Smooth muscle cell (in vitro differentiated cells): Measurements from ENCODE around the gene TMEM116. TPM values are rescaled to one million over a fixed set of nuclear protein-coding genes. Genes with fewer than 3 reads are reported as not detected.

ENCODE experiments used
- DNase-seq: peaks from one replicate; lab custom pipeline; 2025; ENCODE audit not compliant: unreplicated experiment; lab: John Stamatoyannopoulos, UW
- H2AFZ ChIP-seq: fragments of 200-600 bp; sonication (generic); 2 replicates; pipeline ENCODE4 v1.6.0; 2016; ENCODE audit warnings: antibody characterized with exemption, low read depth, mild to moderate bottlenecking
- H3F3A ChIP-seq: fragments of 200-600 bp; sonication (generic); 2 replicates; pipeline ENCODE4 v1.6.0; 2017; ENCODE audit warnings: antibody characterized with exemption, low read depth
- H3K27ac ChIP-seq: fragments of 200-600 bp; sonication (generic); 2 replicates; pipeline ENCODE4 v1.5.1; 2016; ENCODE audit warnings: low read depth, mild to moderate bottlenecking
- H3K27me3 ChIP-seq: fragments of 200-600 bp; sonication (generic); 2 replicates; pipeline ENCODE4 v1.6.1; 2016; ENCODE audit warnings: low read depth, mild to moderate bottlenecking
- H3K36me3 ChIP-seq: fragments of 200-600 bp; sonication (generic); 2 replicates; pipeline ENCODE4 v1.5.1; 2016; ENCODE audit warnings: low read depth
- H3K4me1 ChIP-seq: fragments of 200-600 bp; sonication (generic); 2 replicates; pipeline ENCODE4 v1.5.1; 2016; ENCODE audit warnings: low read depth
- H3K4me2 ChIP-seq: fragments of 200-600 bp; sonication (generic); 2 replicates; pipeline ENCODE4 v1.6.0; 2016; ENCODE audit warnings: mild to moderate bottlenecking
- H3K4me3 ChIP-seq: fragments of 200-600 bp; sonication (generic); 2 replicates; pipeline ENCODE4 v1.5.1; 2016; ENCODE audit warnings: mild to moderate bottlenecking
- H3K79me2 ChIP-seq: fragments of 200-600 bp; sonication (generic); 2 replicates; pipeline ENCODE4 v1.6.0; 2016; ENCODE audit warnings: low read depth, mild to moderate bottlenecking
- H3K9ac ChIP-seq: fragments of 200-600 bp; sonication (generic); 2 replicates; pipeline ENCODE4 v1.6.0; 2016; ENCODE audit warnings: low read depth
- H3K9me3 ChIP-seq: fragments of 200-600 bp; sonication (generic); replicated peaks from 2 replicates; pipeline ENCODE4 v1.5.1; 2016; ENCODE audit warnings: low read depth
- H4K20me1 ChIP-seq: fragments of 200-600 bp; sonication (generic); 2 replicates; pipeline ENCODE4 v1.6.0; 2016; ENCODE audit warnings: low read depth
- CTCF ChIP-seq: fragments of 200-600 bp; sonication (generic); IDR thresholded peaks from 2 replicates; pipeline ENCODE4 v1.5.1; 2017; ENCODE audit warnings: borderline replicate concordance, mild to moderate bottlenecking, antibody characterized with exemption; ENCODE audit not compliant: insufficient read depth, poor library complexity, severe bottlenecking
- WGBS: methylation state at CpG from one replicate; pipeline ENCODE4 v1.1.7; 2016; ENCODE audit warnings: low lambda C conversion rate; 5-methylcytosine and 5-hydroxymethylcytosine counted together
- polyA plus RNA-seq: library from polyadenylated mRNA; unstranded; fragments of >200 nt; fragmentation: Nextera tagmentation; extraction: Ambion mirVana; gene quantifications from 2 replicates; pipeline ENCODE4 v1.2.1, GENCODE V29; 2016
- total RNA-seq: library from RNA; depleted of rRNA; stranded (reverse); fragments of >200 nt; gene quantifications from 2 replicates; pipeline ENCODE4 v1.2.3, GENCODE V29; 2014

The TMEM116 gene
- total and polyA plus RNA-seq, 2 experiments from 2014 or later = 5.7 to 9.7 TPM

GRCh38 chr12:111943929-111944328 lies 69.0 kb downstream of the TMEM116 start:
- Histone ChIP-seq H3K27ac (no peak overlapping the region), H3K79me2 (no peaks in the 10 kb centered on the region), H4K20me1 (no peaks in the 10 kb centered on the region), H3K4me2 (no peak overlapping the region), H3K27me3 (no peaks in the 10 kb centered on the region), H3K36me3 (no peaks in the 10 kb centered on the region), H3F3A (no peaks in the 10 kb centered on the region), H3K4me1 (no peaks in the 10 kb centered on the region), H3K9me3 (no peaks in the 10 kb centered on the region), H3K4me3 (no peak overlapping the region), H2AFZ (no peak overlapping the region), H3K9ac (no peak overlapping the region)
- DNase-seq = no peak
- no peak for TF ChIP-seq CTCF
- 95% methylated on average over 1 of the region's 1 CpG for WGBS

- H4K20me1 ChIP-seq = no peaks in the 10 kb centered on the region
These were observed 70.4 kb downstream of the TMEM116 start for GRCh38 chr12:111942557-111942956.

GRCh38 chr12:111937429-111937828 lies 75.5 kb downstream of the TMEM116 start:
- Histone ChIP-seq H3K9ac (no peak overlapping the region), H3K36me3 (no peaks in the 10 kb centered on the region), H3K79me2 (no peaks in the 10 kb centered on the region), H3F3A (no peaks in the 10 kb centered on the region), H3K4me1 (no peaks in the 10 kb centered on the region), H3K9me3 (no peaks in the 10 kb centered on the region), H3K4me2 (no peak overlapping the region), H2AFZ (no peak overlapping the region), H3K27ac (no peak overlapping the region), H3K4me3 (no peak overlapping the region), H3K27me3 (no peaks in the 10 kb centered on the region), H4K20me1 (no peaks in the 10 kb centered on the region)
- WGBS = 38% methylated on average over 1 of the region's 1 CpG
- no peak for DNase-seq
- TF ChIP-seq CTCF = no peak

More at GRCh38 chr12:111942557-111942956, 70.4 kb downstream of the TMEM116 start:
- Histone ChIP-seq H3K79me2 (no peaks in the 10 kb centered on the region), H3K4me1 (no peaks in the 10 kb centered on the region), H3K9me3 (no peaks in the 10 kb centered on the region), H3K27me3 (no peaks in the 10 kb centered on the region), H2AFZ (no peak overlapping the region), H3K27ac (no peak overlapping the region), H3F3A (no peaks in the 10 kb centered on the region), H3K4me3 (no peak overlapping the region), H3K36me3 (no peaks in the 10 kb centered on the region), H3K9ac (no peak overlapping the region), H3K4me2 (no peak overlapping the region)
- DNase-seq = no peak
- no peak for TF ChIP-seq CTCF
- WGBS = 70% methylated on average over 5 of the region's 5 CpGs

GRCh38 chr12:111936869-111937268 lies 76.1 kb downstream of the TMEM116 start:
- Histone ChIP-seq H3K4me1 (no peaks in the 10 kb centered on the region), H3K9ac (no peak overlapping the region), H3K27me3 (no peaks in the 10 kb centered on the region), H4K20me1 (no peaks in the 10 kb centered on the region), H3K9me3 (no peaks in the 10 kb centered on the region), H2AFZ (no peak overlapping the region), H3K27ac (no peak overlapping the region), H3K79me2 (no peaks in the 10 kb centered on the region), H3K4me2 (no peak overlapping the region), H3K4me3 (no peak overlapping the region), H3F3A (no peaks in the 10 kb centered on the region), H3K36me3 (no peaks in the 10 kb centered on the region)
- DNase-seq = no peak
- no peak for TF ChIP-seq CTCF
